Prostate gland (tissue), 2 donors: ENCODE results near the gene DCST2. TPM values are rescaled to one million over a fixed set of nuclear protein-coding genes. Genes with fewer than 3 reads are reported as not detected.
A peak's percentile ranks its signal among the peaks of the same experiment; 100 is the strongest.

Experiments used
- DNase-seq: peaks from one replicate; pipeline ENCODE4 v3.0.0-alpha.2; 2019; ENCODE audit warnings: low spot score
- H3K27ac ChIP-seq, 2 donors: fragments of 200-600 bp; sonication (generic); 2 replicates each; pipeline ENCODE4 v1.5.1; 2017 to 2019
- H3K27me3 ChIP-seq: fragments of 200-600 bp; sonication (generic); replicated peaks from 2 replicates; pipeline ENCODE4 v1.5.1; 2019; ENCODE audit not compliant: insufficient read depth
- H3K36me3 ChIP-seq, 2 donors: fragments of 200-600 bp; sonication (generic); 1 replicate in 1 of 2; 2 replicates in 1 of 2; pipeline versions ENCODE4 v1.5.1 to v1.8.1; 2017 to 2019
- H3K4me1 ChIP-seq: fragments of 200-600 bp; sonication (generic); replicated peaks from 2 replicates; pipeline ENCODE4 v1.5.1; 2019
- H3K4me3 ChIP-seq, 2 donors: fragments of 200-600 bp; sonication (generic); 2 replicates each; pipeline ENCODE4 v1.5.1; 2017 to 2019
- H3K9me3 ChIP-seq: fragments of 200-600 bp; sonication (generic); 2 replicates; pipeline ENCODE4 v1.5.1; 2017
- CTCF ChIP-seq, 4 experiments: fragments of 200-600 bp in 2 of 4; fragments of 450-650 bp in 2 of 4; sonication (generic) in 2 of 4; IDR thresholded peaks; 1 replicate in 3 of 4; 2 replicates in 1 of 4; pipeline ENCODE4 v1.5.1; 2016 to 2019; ENCODE audit warnings: antibody characterized with exemption in 4 of 4, mild to moderate bottlenecking in 2 of 4, moderate library complexity in 2 of 4
- POLR2A ChIP-seq: fragments of 450-650 bp; IDR thresholded peaks from one replicate; pipeline ENCODE4 v1.6.1; 2016; ENCODE audit warnings: antibody characterized with exemption, mild to moderate bottlenecking
- POLR2AphosphoS5 ChIP-seq: sonication (generic); formaldehyde crosslinking; IDR thresholded peaks from one replicate; pipeline ENCODE4 v1.6.1; 2017; ENCODE audit warnings: antibody characterized with exemption
- WGBS: methylation state at CpG from one replicate; pipeline ENCODE4 v1.1.5; 2018; 5-methylcytosine and 5-hydroxymethylcytosine counted together
- intact Hi-C: fragments of 100-400 bp; cut with DNase I; formaldehyde crosslinking; loops from one replicate; pipeline ENCODE4 v1.14.2; 2022
- total RNA-seq, 2 donors: library from RNA; depleted of rRNA; stranded (reverse); fragments of >200 nt; gene quantifications; one replicate each; pipeline ENCODE4 v1.1.0, GENCODE V29; 2016

Gene DCST2
- total RNA-seq, 2 donors from 2014 or later, result 2.3 to 5.3 TPM

- no peak for DNase-seq
- Histone ChIP-seq H3K9me3 (no peaks in the 10 kb centered on the region), H3K4me1 (peaks cover 10% of the 10 kb centered on the region), H3K27me3 (no peaks in the 10 kb centered on the region), H3K27ac (peak overlapping the region; percentile 89 to 91), H3K36me3 (no peaks in the 10 kb centered on the region), H3K4me3 (peak overlapping the region; percentile 68 to 69)
- no peak for TF ChIP-seq POLR2A
- no peak for TF ChIP-seq POLR2AphosphoS5
- TF ChIP-seq CTCF (IDR thresholded peaks at IDR 0.05), result no peak
- intact Hi-C loops, result loop anchor here (10.0 kb wide), 1 partner anchor 509 kb away; the partner anchor contains the start of gene UBE2Q1
- WGBS, result 7% methylated on average over 11 of the region's 14 CpGs
These were observed 30.7 kb upstream of the DCST2 start for GRCh38 chr1:155064111-155064831.

- DNase-seq, result peak; percentile 89
- intact Hi-C loops, result loop anchor here (1.0 to 10.0 kb wide), 2 partner anchors 21 to 509 kb away; partner anchors contain the start of gene UBE2Q1
- Histone ChIP-seq H3K27ac (peak within 1 kb of the TSS; percentile 89 to 91), H3K4me1 (peaks cover 10% of the 10 kb centered on the region), H3K4me3 (peak within 1 kb of the TSS; percentile 68 to 69), H3K27me3 (no peaks in the 10 kb centered on the region), H3K9me3 (no peaks in the 10 kb centered on the region), H3K36me3 (peaks cover 0 to 4% of the 10 kb centered on the region in 2 donors)
- peak; percentile 84 for TF ChIP-seq POLR2AphosphoS5
- peak; percentile 79 for TF ChIP-seq POLR2A
- peak in 1 of 4 experiments; percentile 7 for TF ChIP-seq CTCF (IDR thresholded peaks at IDR 0.05)
- 0% methylated on average over 36 of the region's 57 CpGs for WGBS
These were observed 30.0 kb upstream of the DCST2 start, which contains the start of gene EFNA4 for GRCh38 chr1:155063550-155064110. Gene EFNA4, plus strand, starts transcription at chr1:155063740. Its CDS starts 84 bp downstream, at chr1:155063824.

GRCh38 chr1:155062702-155063411 is 29.3 kb upstream of the DCST2 start:
- WGBS, result 8% methylated on average over 41 of the region's 46 CpGs
- H3K27me3 ChIP-seq, result no peaks in the 10 kb centered on the region
- H3K27ac ChIP-seq, result peak overlapping the region; percentile 89 to 91
- peaks cover 10% of the 10 kb centered on the region for H3K4me1 ChIP-seq
- TF ChIP-seq POLR2AphosphoS5 (no peak), CTCF (IDR thresholded peaks at IDR 0.05) (peak; percentile 75 to 88 (median 78))
- H3K36me3 ChIP-seq, result peaks cover 0 to 10% of the 10 kb centered on the region in 2 donors
- peak; percentile 54 for DNase-seq
- no peaks in the 10 kb centered on the region for H3K9me3 ChIP-seq
- intact Hi-C loops, result loop anchor here (1.0 to 10.0 kb wide), 2 partner anchors 21 to 508 kb away; partner anchors contain the start of gene UBE2Q1
- peak overlapping the region; percentile 68 to 69 for H3K4me3 ChIP-seq

- peak overlapping the region in 1 of 2 donors; percentile 89 for H3K27ac ChIP-seq
- no peak for DNase-seq
These were observed 28.6 kb upstream of the DCST2 start for GRCh38 chr1:155062151-155062686.

More at GRCh38 chr1:155062151-155062686, 28.6 kb upstream of the DCST2 start:
- 33% methylated on average over 27 of the region's 29 CpGs for WGBS
- intact Hi-C loops, result loop anchor here (10.0 kb wide), 1 partner anchor 507 kb away; the partner anchor contains the start of gene UBE2Q1
- Histone ChIP-seq H3K9me3 (no peaks in the 10 kb centered on the region), H3K4me3 (no peak overlapping the region), H3K27me3 (no peaks in the 10 kb centered on the region), H3K36me3 (peaks cover 0 to 12% of the 10 kb centered on the region in 2 donors), H3K4me1 (peaks cover 10% of the 10 kb centered on the region)
- TF ChIP-seq CTCF (IDR thresholded peaks at IDR 0.05), result no peak
- TF ChIP-seq POLR2AphosphoS5, result no peak
- TF ChIP-seq POLR2A, result no peak
